GM12865 (cell line): ENCODE results near the gene PLPP7.

Experiments used
- DNase-seq: peaks from one replicate; pipeline ENCODE4 v3.0.0; 2010; ENCODE audit warnings: low read depth
- H3K4me3 ChIP-seq: 2 replicates; pipeline ENCODE4 v1.5.1; 2011; ENCODE audit warnings: mild to moderate bottlenecking, low read depth, low read length, control low read depth
- CTCF ChIP-seq: IDR thresholded peaks from 2 replicates; pipeline ENCODE4 v1.5.1; 2011; ENCODE audit warnings: low read length, control low read depth, low read depth, inconsistent platforms; ENCODE audit not compliant: insufficient read depth; ENCODE audit errors: missing control alignments

PLPP7 gene

GRCh38 chr9:131255676-131256197 is 33.8 kb upstream of the PLPP7 start:
- peak overlapping the region; percentile 77 for H3K4me3 ChIP-seq
- TF ChIP-seq CTCF = no peak
- DNase-seq = peak; percentile 58

GRCh38 chr9:131257266-131258025 is 32.1 kb upstream of the PLPP7 start:
- no peak for DNase-seq
- H3K4me3 ChIP-seq = no peak overlapping the region
- no peak for TF ChIP-seq CTCF

- TF ChIP-seq CTCF = no peak
- no peak overlapping the region for H3K4me3 ChIP-seq
- no peak for DNase-seq
Observed at GRCh38 chr9:131258186-131258585, 31.3 kb upstream of the PLPP7 start.

GRCh38 chr9:131258698-131259431 is 30.7 kb upstream of the PLPP7 start:
- H3K4me3 ChIP-seq = no peak overlapping the region
- DNase-seq = no peak
- TF ChIP-seq CTCF = no peak

GRCh38 chr9:131259432-131259898 is 30.1 kb upstream of the PLPP7 start:
- no peak for DNase-seq
- no peak overlapping the region for H3K4me3 ChIP-seq
- no peak for TF ChIP-seq CTCF

GRCh38 chr9:131259916-131260597 is 29.5 kb upstream of the PLPP7 start:
- DNase-seq = no peak
- H3K4me3 ChIP-seq = no peak overlapping the region
- TF ChIP-seq CTCF = no peak
